Measurements from ENCODE around the gene RPL37. TPM values are rescaled to one million over a fixed set of nuclear protein-coding genes. Genes with fewer than 3 reads are reported as not detected.

Gene RPL37
- total RNA-seq, 1 experiment from 2014 or later = 1,699 TPM

DNA sequence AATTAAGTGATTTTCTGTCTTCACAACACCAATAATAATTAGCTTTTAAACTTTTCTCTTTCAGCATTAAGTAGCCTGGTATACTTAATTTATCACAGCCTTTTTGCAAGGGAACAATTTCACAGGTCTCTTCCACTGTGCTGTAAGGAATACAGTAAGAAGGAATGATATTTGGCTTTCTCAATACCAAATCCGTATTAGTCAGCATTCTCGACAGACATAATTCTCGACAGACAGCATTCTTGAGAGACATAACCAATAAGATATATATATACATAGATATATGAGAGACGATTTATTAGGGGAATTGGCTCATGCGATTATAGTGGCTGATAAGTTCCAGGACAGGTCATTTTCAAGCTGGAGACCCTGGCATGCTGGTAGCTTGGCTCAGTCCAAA, 54.8 kb downstream of the RPL37 start:
- Histone ChIP-seq H3K9me3 (no peaks in the 10 kb centered on the region), H3K4me3 (ENCODE audit: low read depth, low read length) (no peak overlapping the region), H3K36me3 (ENCODE audit: control insufficient read depth, insufficient read depth, low read length) (0 out of 2 replicates have a peak, but pooled peaks cover 1% of the 10 kb centered on the region), H3K27me3 (replicated peaks; ENCODE audit: control insufficient read depth, insufficient read depth, low read length) (no peaks in the 10 kb centered on the region), H3K4me1 (peaks cover 51% of the 10 kb centered on the region)
- no peak overlapping the region for H3K27ac Mint-ChIP-seq (ENCODE audit: unreplicated experiment)
- ChIA-PET CTCF (no interaction called here), POLR2A (no interaction called here)
- H3K27me3 Mint-ChIP-seq (ENCODE audit: insufficient read depth, unreplicated experiment) = no peaks in the 10 kb centered on the region
- peaks cover 36% of the 10 kb centered on the region for H3K4me1 Mint-ChIP-seq (ENCODE audit: low read depth, unreplicated experiment)
- no peak for DNase-seq
- H3K36me3 Mint-ChIP-seq (ENCODE audit: insufficient read depth, unreplicated experiment) = peaks cover 17% of the 10 kb centered on the region
- H3K9me3 Mint-ChIP-seq (ENCODE audit: unreplicated experiment) = peaks cover under 1% of the 10 kb centered on the region
- intact Hi-C loops (cut with micrococcal nuclease; ENCODE audit: unreplicated experiment) = no loop called here
- BruUV-seq (replicated peaks) = no TSS peak
- TF ChIP-seq, protein P1, sequence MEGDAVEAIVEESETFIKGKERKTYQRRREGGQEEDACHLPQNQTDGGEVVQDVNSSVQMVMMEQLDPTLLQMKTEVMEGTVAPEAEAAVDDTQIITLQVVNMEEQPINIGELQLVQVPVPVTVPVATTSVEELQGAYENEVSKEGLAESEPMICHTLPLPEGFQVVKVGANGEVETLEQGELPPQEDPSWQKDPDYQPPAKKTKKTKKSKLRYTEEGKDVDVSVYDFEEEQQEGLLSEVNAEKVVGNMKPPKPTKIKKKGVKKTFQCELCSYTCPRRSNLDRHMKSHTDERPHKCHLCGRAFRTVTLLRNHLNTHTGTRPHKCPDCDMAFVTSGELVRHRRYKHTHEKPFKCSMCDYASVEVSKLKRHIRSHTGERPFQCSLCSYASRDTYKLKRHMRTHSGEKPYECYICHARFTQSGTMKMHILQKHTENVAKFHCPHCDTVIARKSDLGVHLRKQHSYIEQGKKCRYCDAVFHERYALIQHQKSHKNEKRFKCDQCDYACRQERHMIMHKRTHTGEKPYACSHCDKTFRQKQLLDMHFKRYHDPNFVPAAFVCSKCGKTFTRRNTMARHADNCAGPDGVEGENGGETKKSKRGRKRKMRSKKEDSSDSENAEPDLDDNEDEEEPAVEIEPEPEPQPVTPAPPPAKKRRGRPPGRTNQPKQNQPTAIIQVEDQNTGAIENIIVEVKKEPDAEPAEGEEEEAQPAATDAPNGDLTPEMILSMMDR (IDR thresholded peaks at IDR 0.05; ENCODE audit: insufficient read depth in 1 of 2, low read depth in 1 of 2, low read length in 1 of 2, severe bottlenecking in 1 of 2, unreplicated experiment in 1 of 2) = no peak
- no peak overlapping the region for H3K4me3 Mint-ChIP-seq (ENCODE audit: unreplicated experiment)

DNA sequence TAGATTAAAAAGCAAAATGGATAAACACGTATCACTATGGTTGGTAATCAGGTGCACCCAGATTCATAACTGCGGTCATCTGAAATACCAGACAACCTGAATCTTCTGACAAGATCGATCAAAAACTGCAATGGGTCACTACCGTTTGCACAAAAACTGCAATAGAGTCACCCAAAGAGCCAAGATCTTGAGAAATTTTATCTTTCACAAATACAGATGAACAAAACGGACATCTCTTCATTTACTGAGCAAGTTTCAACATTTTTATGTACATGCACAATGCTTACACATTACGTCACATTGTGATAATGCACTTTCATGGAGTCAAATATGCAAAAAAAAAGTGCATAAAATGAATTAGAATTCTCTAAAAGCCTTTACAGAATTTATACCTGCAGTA, 55.5 kb downstream of the RPL37 start:
- intact Hi-C loops (cut with micrococcal nuclease; ENCODE audit: unreplicated experiment) = no loop called here
- H3K27ac Mint-ChIP-seq (ENCODE audit: unreplicated experiment) = no peak overlapping the region
- H3K9me3 Mint-ChIP-seq (ENCODE audit: unreplicated experiment) = no peaks in the 10 kb centered on the region
- Histone ChIP-seq H3K36me3 (ENCODE audit: control insufficient read depth, insufficient read depth, low read length) (0 out of 2 replicates have a peak, but pooled peaks cover 1% of the 10 kb centered on the region), H3K27me3 (replicated peaks; ENCODE audit: control insufficient read depth, insufficient read depth, low read length) (no peaks in the 10 kb centered on the region), H3K4me3 (ENCODE audit: low read depth, low read length) (no peak overlapping the region), H3K9me3 (no peaks in the 10 kb centered on the region), H3K4me1 (peaks cover 45% of the 10 kb centered on the region)
- CTCF ChIA-PET = no interaction called here
- peaks cover 35% of the 10 kb centered on the region for H3K4me1 Mint-ChIP-seq (ENCODE audit: low read depth, unreplicated experiment)
- no peak for DNase-seq
- no peak overlapping the region for H3K4me3 Mint-ChIP-seq (ENCODE audit: unreplicated experiment)
- H3K27me3 Mint-ChIP-seq (ENCODE audit: insufficient read depth, unreplicated experiment) = no peaks in the 10 kb centered on the region
- BruUV-seq (replicated peaks) = no TSS peak
- TF ChIP-seq, protein P1 (IDR thresholded peaks at IDR 0.05; ENCODE audit: insufficient read depth in 1 of 2, low read depth in 1 of 2, low read length in 1 of 2, severe bottlenecking in 1 of 2, unreplicated experiment in 1 of 2) = no peak
- H3K36me3 Mint-ChIP-seq (ENCODE audit: insufficient read depth, unreplicated experiment) = peaks cover 17% of the 10 kb centered on the region
- POLR2A ChIA-PET = no interaction called here

DNA sequence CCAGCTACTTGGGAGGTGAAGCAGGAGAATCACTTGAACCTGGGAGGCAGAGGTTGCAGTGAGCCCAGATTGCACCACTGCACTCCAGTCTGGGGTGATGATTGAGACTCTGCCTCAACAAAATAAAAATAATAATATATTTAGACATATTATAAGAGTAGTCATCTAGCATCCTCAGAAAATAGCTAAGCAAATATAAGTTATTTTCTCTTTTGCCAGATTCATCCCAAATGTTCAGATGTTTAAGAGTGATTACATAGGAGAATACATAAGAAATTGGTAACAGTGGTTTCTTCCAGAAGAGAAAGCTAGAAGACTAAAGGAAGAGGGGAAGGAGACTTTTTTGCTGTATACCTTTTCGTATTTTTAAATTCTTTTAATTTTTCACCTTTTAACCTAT, 56.9 kb downstream of the RPL37 start:
- Histone ChIP-seq H3K36me3 (ENCODE audit: control insufficient read depth, insufficient read depth, low read length) (0 out of 2 replicates have a peak, but pooled peaks cover 1% of the 10 kb centered on the region), H3K27me3 (replicated peaks; ENCODE audit: control insufficient read depth, insufficient read depth, low read length) (no peaks in the 10 kb centered on the region), H3K4me1 (peaks cover 35% of the 10 kb centered on the region), H3K9me3 (no peaks in the 10 kb centered on the region), H3K4me3 (ENCODE audit: low read depth, low read length) (no peak overlapping the region)
- Mint-ChIP-seq H3K9me3 (ENCODE audit: unreplicated experiment) (no peaks in the 10 kb centered on the region), H3K36me3 (ENCODE audit: insufficient read depth, unreplicated experiment) (peaks cover 21% of the 10 kb centered on the region), H3K4me1 (ENCODE audit: low read depth, unreplicated experiment) (peaks cover 26% of the 10 kb centered on the region), H3K27me3 (ENCODE audit: insufficient read depth, unreplicated experiment) (no peaks in the 10 kb centered on the region), H3K4me3 (ENCODE audit: unreplicated experiment) (no peak overlapping the region), H3K27ac (ENCODE audit: unreplicated experiment) (no peak overlapping the region)
- TF ChIP-seq, protein P1 (IDR thresholded peaks at IDR 0.05; ENCODE audit: insufficient read depth in 1 of 2, low read depth in 1 of 2, low read length in 1 of 2, severe bottlenecking in 1 of 2, unreplicated experiment in 1 of 2) = no peak
- CTCF ChIA-PET = no interaction called here
- no peak for DNase-seq
- no TSS peak for BruUV-seq (replicated peaks)
- POLR2A ChIA-PET = no interaction called here
- intact Hi-C loops (cut with micrococcal nuclease; ENCODE audit: unreplicated experiment) = no loop called here
